Caco-2 (cell line): Measurements from ENCODE around the gene NDUFA11. TPM values are rescaled to one million over a fixed set of nuclear protein-coding genes. Genes with fewer than 3 reads are reported as not detected.

ENCODE experiments used
- BruUV-seq: library from RNA; stranded (reverse); fragments of 400-500 nt; replicated peaks from 2 replicates; lab custom pipeline; 2021; lab: Mats Ljungman, UMichigan
- CTCF ChIA-PET: fragments of 300-600 bp; sonication (Branson Sonifier 250); formaldehyde crosslinking; loops from one replicate; lab custom pipeline; 2022; ENCODE audit warnings: antibody characterized with exemption; lab: Charles Lee
- POLR2A ChIA-PET: fragments of 300-600 bp; sonication (Branson Sonifier 250); formaldehyde crosslinking; loops from one replicate; lab custom pipeline; 2022; ENCODE audit warnings: antibody characterized with exemption; lab: Charles Lee
- DNase-seq, 2 experiments: peaks; one replicate each; pipeline versions ENCODE4 v3.0.0 to v3.0.0-alpha.2; 2020 to 2022
- H3K27me3 ChIP-seq: replicated peaks from 2 replicates; pipeline ENCODE4 v1.6.0; 2011; ENCODE audit warnings: low read length; ENCODE audit not compliant: control insufficient read depth, insufficient read depth
- H3K36me3 ChIP-seq: 2 replicates; pipeline ENCODE4 v1.5.1; 2011; ENCODE audit warnings: low read length; ENCODE audit not compliant: control insufficient read depth, insufficient read depth
- H3K4me1 ChIP-seq: fragments of 250-450 bp; sonication (Bioruptor Pico); 2 replicates; pipeline ENCODE4 v1.5.1; 2020; ENCODE audit warnings: mild to moderate bottlenecking
- H3K4me3 ChIP-seq: 2 replicates; pipeline ENCODE4 v1.5.1; 2011; ENCODE audit warnings: low read depth, mild to moderate bottlenecking, control low read depth, low read length
- H3K9me3 ChIP-seq: fragments of 250-450 bp; sonication (Bioruptor Pico); 2 replicates; pipeline ENCODE4 v1.5.1; 2020; ENCODE audit warnings: mild to moderate bottlenecking, moderate library complexity
- H3K27ac Mint-ChIP-seq: one replicate; pipeline ENCODE4 v1.8.0; 2022; ENCODE audit warnings: mixed read lengths; ENCODE audit not compliant: unreplicated experiment
- H3K27me3 Mint-ChIP-seq: one replicate; pipeline ENCODE4 v1.8.0; 2022; ENCODE audit warnings: mixed read lengths; ENCODE audit not compliant: insufficient read depth, unreplicated experiment
- H3K36me3 Mint-ChIP-seq: one replicate; pipeline ENCODE4 v1.8.0; 2022; ENCODE audit warnings: mild to moderate bottlenecking, mixed read lengths; ENCODE audit not compliant: insufficient read depth, unreplicated experiment
- H3K4me1 Mint-ChIP-seq: one replicate; pipeline ENCODE4 v1.8.0; 2022; ENCODE audit warnings: low read depth, mixed read lengths; ENCODE audit not compliant: unreplicated experiment
- H3K4me3 Mint-ChIP-seq: one replicate; pipeline ENCODE4 v1.8.0; 2022; ENCODE audit warnings: mild to moderate bottlenecking, moderate library complexity, mixed read lengths; ENCODE audit not compliant: unreplicated experiment
- H3K9me3 Mint-ChIP-seq: one replicate; pipeline ENCODE4 v1.8.0; 2022; ENCODE audit warnings: mixed read lengths; ENCODE audit not compliant: unreplicated experiment
- CTCF ChIP-seq, 2 experiments: fragments of 200-600 bp in 1 of 2; IDR thresholded peaks; 1 replicate in 1 of 2; 2 replicates in 1 of 2; pipeline versions ENCODE4 v1.5.1 to v1.8.0; 2011 to 2022; ENCODE audit warnings: antibody characterized with exemption in 1 of 2, control low read depth in 1 of 2, inconsistent platforms in 1 of 2, low read depth in 1 of 2, low read length in 1 of 2, mild to moderate bottlenecking in 1 of 2, moderate library complexity in 1 of 2; ENCODE audit not compliant: insufficient read depth in 1 of 2, severe bottlenecking in 1 of 2, unreplicated experiment in 1 of 2
- intact Hi-C: fragments of 100-400 bp; cut with micrococcal nuclease; formaldehyde crosslinking; loops from one replicate; pipeline ENCODE4 v1.10.0; 2022; ENCODE audit not compliant: unreplicated experiment
- total RNA-seq: library from RNA; stranded (reverse); gene quantifications from 2 replicates; pipeline ENCODE4 v1.2.3, GENCODE V29; 2022

Gene NDUFA11
- total RNA-seq, 1 experiment from 2014 or later: 272 TPM

DNA sequence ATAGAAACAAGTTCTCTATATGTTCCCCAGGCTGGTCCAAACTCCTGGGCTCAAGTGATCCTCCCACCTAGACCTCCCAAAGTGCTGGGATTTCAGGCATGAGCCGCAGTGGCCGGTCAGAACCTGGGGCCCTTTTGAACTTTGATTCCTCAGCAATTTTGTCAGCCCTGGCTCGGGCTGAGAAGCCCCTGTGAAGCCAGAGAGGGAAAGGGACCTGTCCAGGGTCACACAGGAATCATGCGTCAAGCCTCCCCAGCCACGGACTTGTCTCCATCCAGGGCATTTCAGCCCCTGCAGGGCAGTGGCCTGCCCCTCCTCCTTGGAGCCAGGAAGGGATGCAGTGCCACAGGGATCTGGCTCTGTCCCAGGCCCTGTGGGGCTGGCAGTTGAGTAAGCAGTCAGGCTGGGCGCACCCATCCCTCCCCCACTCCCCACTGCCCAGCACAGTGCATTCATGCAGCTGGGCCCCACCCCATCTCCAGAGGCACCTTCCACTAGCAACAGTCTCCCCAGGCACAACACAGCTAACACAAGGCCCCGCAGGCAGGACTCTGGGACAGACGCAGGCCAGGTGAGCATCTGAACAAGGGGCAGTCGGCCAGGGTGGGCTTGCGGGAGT is 10.3 kb upstream of the NDUFA11 start, which contains the start of gene CAPS:
TSS of gene CAPS (plus strand) at position 516 of the 619 bp plus-strand sequence. CDS start 153 bp downstream, outside the sequence.
- Histone ChIP-seq H3K4me3 (no peak within 1 kb of the TSS), H3K9me3 (no peaks in the 10 kb centered on the region), H3K27me3 (no peaks in the 10 kb centered on the region), H3K4me1 (peaks cover 30% of the 10 kb centered on the region), H3K36me3 (no peaks in the 10 kb centered on the region)
- intact Hi-C loops: no loop called here
- ChIA-PET POLR2A (no interaction called here), CTCF (no interaction called here)
- Mint-ChIP-seq H3K27me3 (no peaks in the 10 kb centered on the region), H3K36me3 (peaks cover 40% of the 10 kb centered on the region), H3K4me3 (no peak within 1 kb of the TSS), H3K9me3 (no peaks in the 10 kb centered on the region), H3K4me1 (no peaks in the 10 kb centered on the region), H3K27ac (peak within 1 kb of the TSS; percentile 59)
- no TSS peak for BruUV-seq
- DNase-seq: no peak
- no peak for TF ChIP-seq CTCF (IDR thresholded peaks at IDR 0.05; ENCODE audit: insufficient read depth in 1 of 2, low read depth in 1 of 2, low read length in 1 of 2, severe bottlenecking in 1 of 2, unreplicated experiment in 1 of 2)

- Mint-ChIP-seq H3K9me3 (no peaks in the 10 kb centered on the region), H3K4me1 (no peaks in the 10 kb centered on the region), H3K4me3 (no peak overlapping the region), H3K27ac (no peak overlapping the region), H3K27me3 (no peaks in the 10 kb centered on the region), H3K36me3 (peaks cover 38% of the 10 kb centered on the region)
- Histone ChIP-seq H3K9me3 (no peaks in the 10 kb centered on the region), H3K36me3 (no peaks in the 10 kb centered on the region), H3K4me3 (no peak overlapping the region), H3K4me1 (peaks cover 26% of the 10 kb centered on the region), H3K27me3 (no peaks in the 10 kb centered on the region)
- no peak for TF ChIP-seq CTCF (IDR thresholded peaks at IDR 0.05; ENCODE audit: insufficient read depth in 1 of 2, low read depth in 1 of 2, low read length in 1 of 2, severe bottlenecking in 1 of 2, unreplicated experiment in 1 of 2)
- DNase-seq: no peak
- intact Hi-C loops: no loop called here
- ChIA-PET CTCF (interaction anchor here (0.8 kb wide), 1 partner anchor 107 kb away, joined by 4 read pairs; no protein-coding TSS in a partner anchor), POLR2A (no interaction called here)
- BruUV-seq: no TSS peak
Observed at GRCh38 chr19:5911366-5911765, 7.8 kb upstream of the NDUFA11 start.

DNA sequence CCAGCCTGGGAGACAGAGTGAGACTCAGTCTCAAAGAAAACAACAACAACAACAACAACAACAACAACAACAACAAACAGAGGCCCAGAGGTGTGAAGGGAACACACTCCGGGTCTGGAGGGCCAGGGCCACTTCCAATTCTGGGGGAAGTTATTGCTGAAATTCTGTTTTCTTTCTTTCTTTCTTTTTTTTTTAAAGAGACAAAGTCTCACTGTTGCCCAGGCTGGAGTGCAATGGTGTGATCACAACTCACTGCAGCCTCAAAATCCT is 7.0 kb upstream of the NDUFA11 start:
- H3K27me3 Mint-ChIP-seq: no peaks in the 10 kb centered on the region
- Histone ChIP-seq H3K4me1 (peaks cover 18% of the 10 kb centered on the region), H3K27me3 (no peaks in the 10 kb centered on the region), H3K36me3 (no peaks in the 10 kb centered on the region), H3K9me3 (no peaks in the 10 kb centered on the region), H3K4me3 (no peak overlapping the region)
- DNase-seq: no peak
- no TSS peak for BruUV-seq
- no peaks in the 10 kb centered on the region for H3K9me3 Mint-ChIP-seq
- peaks cover 31% of the 10 kb centered on the region for H3K36me3 Mint-ChIP-seq
- no peaks in the 10 kb centered on the region for H3K4me1 Mint-ChIP-seq
- intact Hi-C loops: no loop called here
- ChIA-PET CTCF (no interaction called here), POLR2A (no interaction called here)
- no peak overlapping the region for H3K27ac Mint-ChIP-seq
- no peak for TF ChIP-seq CTCF (IDR thresholded peaks at IDR 0.05; ENCODE audit: insufficient read depth in 1 of 2, low read depth in 1 of 2, low read length in 1 of 2, severe bottlenecking in 1 of 2, unreplicated experiment in 1 of 2)
- no peak overlapping the region for H3K4me3 Mint-ChIP-seq
